Motor neuron (in vitro differentiated cells): Measurements from ENCODE around the gene ESAM. TPM values are rescaled to one million over a fixed set of nuclear protein-coding genes. Genes with fewer than 3 reads are reported as not detected.

Experiments used
- ATAC-seq, 8 experiments: fragments of 200-7000 bp; cut with Tn5 transposase; replicated peaks in 6 of 8; 2 replicates each; pipeline ENCODE4 v1.8.0; 2021; ENCODE audit warnings: mild to moderate bottlenecking in 8 of 8, moderate library complexity in 8 of 8
- H3K27ac ChIP-seq, 2 donors: fragments of 250-450 bp; sonication (Bioruptor Pico); 2 replicates each; pipeline ENCODE4 v1.9.0; 2021; ENCODE audit warnings: antibody characterized with exemption in 2 of 2, mild to moderate bottlenecking in 2 of 2, moderate library complexity in 1 of 2
- H3K4me1 ChIP-seq, 2 donors: fragments of 250-450 bp; sonication (Bioruptor Pico); replicated peaks in 1 of 2; 2 replicates each; pipeline ENCODE4 v1.6.1; 2021; ENCODE audit warnings: antibody characterized with exemption in 2 of 2, mild to moderate bottlenecking in 2 of 2, moderate library complexity in 1 of 2
- H3K4me3 ChIP-seq, 5 donors: fragments of 250-450 bp; sonication (Bioruptor Pico); 2 replicates each; pipeline ENCODE4 v1.9.0; 2021; ENCODE audit warnings: antibody characterized with exemption in 5 of 5, mild to moderate bottlenecking in 5 of 5, moderate library complexity in 4 of 5
- WGBS, 10 experiments: fragments of 450-650 bp; shearing (Covaris generic); methylation state at CpG; one replicate each; pipeline ENCODE4 v1.0.0; 2022; 5-methylcytosine and 5-hydroxymethylcytosine counted together
- in situ Hi-C, 9 experiments: fragments of 400-800 bp; cut with MboI; loops; one replicate each; pipeline ENCODE4 v1.15.0; 2021; ENCODE audit warnings: low sequenced_read_pairs in 9 of 9, low pct_unique_long_range_greater_than_20kb in 2 of 9; ENCODE audit not compliant: unreplicated experiment in 9 of 9
- total RNA-seq, 8 experiments: library from RNA; unstranded; fragments of 300-600 nt; gene quantifications; 2 replicates each; pipeline versions ENCODE4 v1.2.3 to v1.2.4, GENCODE V29; 2022

Gene ESAM
- total RNA-seq, 8 experiments from 2014 or later: 0.11 to 9.3 (median 0.67) TPM

GRCh38 chr11:124766156-124766555, 4.1 kb upstream of the ESAM start:
- in situ Hi-C loops: loop anchor here in 7 of 9 experiments (25.0 kb wide), 2 partner anchors 104 to 354 kb away; partner anchors contain the start of genes SIAE (in 6 of the 7), SPA17 (in 6 of the 7) and OR8B4 (in 2 of the 7)
- H3K4me1 ChIP-seq: peaks cover 0 to 6% of the 10 kb centered on the region in 2 donors
- 91 to 100% (median 100%) methylated on average over 1 to 2 of the region's 2 CpGs; no CpG with 5 or more reads in 1 of the 10 experiments for WGBS, 10 experiments
- H3K27ac ChIP-seq: no peak overlapping the region
- no peak for ATAC-seq
- no peak overlapping the region for H3K4me3 ChIP-seq

- Histone ChIP-seq H3K4me3 (peak overlapping the region; percentile 18 to 33 (median 30)), H3K4me1 (peaks cover 5 to 23% of the 10 kb centered on the region in 2 donors), H3K27ac (no peak overlapping the region)
- 7 to 69% (median 31%) methylated on average over 1 to 14 of the region's 21 CpGs; no CpG with 5 or more reads in 2 of the 10 experiments for WGBS, 10 experiments
- ATAC-seq: peak in 7 of 8 experiments; percentile 5 to 62 (median 55)
- in situ Hi-C loops: loop anchor here in 7 of 9 experiments (25.0 kb wide), 2 partner anchors 101 to 351 kb away; partner anchors contain the start of genes SIAE (in 6 of the 7), SPA17 (in 6 of the 7) and OR8B4 (in 2 of the 7)
These were observed 1.3 kb upstream of the ESAM start for GRCh38 chr11:124763156-124763947.

GRCh38 chr11:124762624-124763155, 600 bp upstream of the ESAM start:
- WGBS, 10 experiments: 0 to 40% (median 7%) methylated on average over 1 to 5 of the region's 45 CpGs; no CpG with 5 or more reads in 5 of the 10 experiments
- in situ Hi-C loops: loop anchor here in 7 of 9 experiments (25.0 kb wide), 2 partner anchors 100 to 350 kb away; partner anchors contain the start of genes SIAE (in 6 of the 7), SPA17 (in 6 of the 7) and OR8B4 (in 2 of the 7)
- no peak overlapping the region for H3K27ac ChIP-seq
- peak overlapping the region; percentile 18 to 33 (median 30) for H3K4me3 ChIP-seq
- H3K4me1 ChIP-seq: peaks cover 5 to 25% of the 10 kb centered on the region in 2 donors
- peak in 7 of 8 experiments; percentile 3 to 53 (median 40) for ATAC-seq

- Histone ChIP-seq H3K27ac (no peak overlapping the region), H3K4me1 (peaks cover 5 to 25% of the 10 kb centered on the region in 2 donors), H3K4me3 (peak overlapping the region in 2 of 5 donors; percentile 30 to 31)
- in situ Hi-C loops: loop anchor here in 7 of 9 experiments (25.0 kb wide), 2 partner anchors 99 to 349 kb away; partner anchors contain the start of genes SIAE (in 6 of the 7), SPA17 (in 6 of the 7) and OR8B4 (in 2 of the 7)
- ATAC-seq: no peak
- 0 to 80% (median 52%) methylated on average over 1 to 3 of the region's 25 CpGs; no CpG with 5 or more reads in 6 of the 10 experiments for WGBS, 10 experiments
These were observed 587 bp downstream of the ESAM start for GRCh38 chr11:124761301-124762104.

GRCh38 chr11:124760806-124761205, 1.3 kb downstream of the ESAM start:
- Histone ChIP-seq H3K4me3 (no peak overlapping the region), H3K4me1 (peaks cover 5 to 25% of the 10 kb centered on the region in 2 donors), H3K27ac (no peak overlapping the region)
- WGBS, 10 experiments: 20 to 100% (median 57%) methylated on average over 1 to 3 of the region's 3 CpGs; no CpG with 5 or more reads in 3 of the 10 experiments
- ATAC-seq: no peak
- in situ Hi-C loops: loop anchor here in 7 of 9 experiments (25.0 kb wide), 2 partner anchors 99 to 349 kb away; partner anchors contain the start of genes SIAE (in 6 of the 7), SPA17 (in 6 of the 7) and OR8B4 (in 2 of the 7)

- 20 to 87% (median 32%) methylated on average over 3 to 16 of the region's 25 CpGs; no CpG with 5 or more reads in 4 of the 10 experiments for WGBS, 10 experiments
- no peak for ATAC-seq
- Histone ChIP-seq H3K4me1 (peaks cover 5 to 25% of the 10 kb centered on the region in 2 donors), H3K27ac (no peak overlapping the region), H3K4me3 (no peak overlapping the region)
- in situ Hi-C loops: loop anchor here in 7 of 9 experiments (25.0 kb wide), 2 partner anchors 98 to 348 kb away; partner anchors contain the start of genes SIAE (in 6 of the 7), SPA17 (in 6 of the 7) and OR8B4 (in 2 of the 7)
These were observed 1.9 kb downstream of the ESAM start for GRCh38 chr11:124760205-124760652.

GRCh38 chr11:124759266-124760204, 2.6 kb downstream of the ESAM start:
- H3K4me1 ChIP-seq: peaks cover 5 to 25% of the 10 kb centered on the region in 2 donors
- peak in 1 of 8 experiments; percentile 1 for ATAC-seq
- H3K27ac ChIP-seq: no peak overlapping the region
- in situ Hi-C loops: loop anchor here in 7 of 9 experiments (25.0 kb wide), 2 partner anchors 97 to 347 kb away; partner anchors contain the start of genes SIAE (in 6 of the 7), SPA17 (in 6 of the 7) and OR8B4 (in 2 of the 7)
- peak overlapping the region in 2 of 5 donors; percentile 26 to 35 for H3K4me3 ChIP-seq
- WGBS, 10 experiments: 0 to 97% (median 51%) methylated on average over 1 to 17 of the region's 52 CpGs; no CpG with 5 or more reads in 5 of the 10 experiments

GRCh38 chr11:124758355-124759265, 3.5 kb downstream of the ESAM start:
- Histone ChIP-seq H3K4me1 (peaks cover 5 to 25% of the 10 kb centered on the region in 2 donors), H3K4me3 (peak overlapping the region; percentile 10 to 35 (median 26)), H3K27ac (no peak overlapping the region)
- in situ Hi-C loops: loop anchor here in 7 of 9 experiments (25.0 kb wide), 2 partner anchors 96 to 346 kb away; partner anchors contain the start of genes SIAE (in 6 of the 7), SPA17 (in 6 of the 7) and OR8B4 (in 2 of the 7)
- 0 to 58% (median 10%) methylated on average over 2 to 17 of the region's 53 CpGs; no CpG with 5 or more reads in 2 of the 10 experiments for WGBS, 10 experiments
- peak; percentile 24 to 90 (median 84) for ATAC-seq

GRCh38 chr11:124757320-124757719, 4.8 kb downstream of the ESAM start:
- Histone ChIP-seq H3K4me3 (no peak overlapping the region), H3K27ac (no peak overlapping the region), H3K4me1 (peaks cover 5 to 31% of the 10 kb centered on the region in 2 donors)
- in situ Hi-C loops: loop anchor here in 7 of 9 experiments (25.0 kb wide), 2 partner anchors 95 to 345 kb away; partner anchors contain the start of genes SIAE (in 6 of the 7), SPA17 (in 6 of the 7) and OR8B4 (in 2 of the 7)
- no peak for ATAC-seq
- WGBS, 10 experiments: 0 to 71% (median 55%) methylated on average over 1 to 3 of the region's 3 CpGs; no CpG with 5 or more reads in 4 of the 10 experiments

GRCh38 chr11:124756753-124757227, 5.3 kb downstream of the ESAM start:
- WGBS, 10 experiments: 0 to 36% (median 23%) methylated on average over 1 to 4 of the region's 6 CpGs; no CpG with 5 or more reads in 1 of the 10 experiments
- ATAC-seq: peak in 2 of 8 experiments; percentile 1
- no peak overlapping the region for H3K4me3 ChIP-seq
- in situ Hi-C loops: loop anchor here in 7 of 9 experiments (25.0 kb wide), 2 partner anchors 94 to 344 kb away; partner anchors contain the start of genes SIAE (in 6 of the 7), SPA17 (in 6 of the 7) and OR8B4 (in 2 of the 7)
- H3K4me1 ChIP-seq: peaks cover 5 to 31% of the 10 kb centered on the region in 2 donors
- no peak overlapping the region for H3K27ac ChIP-seq
